T-helper 2 cell treated with Interferon-gamma antibody and Interleukin-4, amounts not matched to agents 100 ng/mL and 5 ng/mL, for 36 hours (primary cell): ENCODE results near the gene GNPDA2. TPM values are rescaled to one million over a fixed set of nuclear protein-coding genes. Genes with fewer than 3 reads are reported as not detected.

Experiments
- intact Hi-C: fragments of 100-400 bp; cut with micrococcal nuclease; formaldehyde crosslinking; loops from one replicate; pipeline ENCODE4 v1.15.1; 2023
- total RNA-seq: library from RNA; stranded (reverse); gene quantifications from 2 replicates; pipeline ENCODE4 v1.2.3, GENCODE V29; 2022

Gene GNPDA2
- total RNA-seq, 1 donor from 2014 or later = 12.7 TPM

- intact Hi-C loops = no loop called here
These were observed 41.7 kb downstream of the GNPDA2 start for GRCh38 chr4:44684648-44685047.

- intact Hi-C loops = loop anchor here (2.0 kb wide), 1 partner anchor 18 kb away; no protein-coding TSS in a partner anchor
These were observed 47.3 kb downstream of the GNPDA2 start for GRCh38 chr4:44679060-44679459.

GRCh38 chr4:44678094-44679041, 48.0 kb downstream of the GNPDA2 start, which contains the start of gene GUF1:
Gene GUF1, plus strand, starts transcription at chr4:44678420. Its CDS starts 203 bp downstream, at chr4:44678623.
- intact Hi-C loops = loop anchor here (1.0 to 2.0 kb wide), 3 partner anchors 18 to 229 kb away; partner anchors contain the start of gene GNPDA2

- intact Hi-C loops = no loop called here
These were observed 51.0 kb downstream of the GNPDA2 start for GRCh38 chr4:44675366-44675765.

- intact Hi-C loops = no loop called here
These were observed 51.9 kb downstream of the GNPDA2 start for GRCh38 chr4:44674471-44674870.

- intact Hi-C loops = no loop called here
These were observed 54.7 kb downstream of the GNPDA2 start for GRCh38 chr4:44671636-44672035.

GRCh38 chr4:44670506-44671199, 55.7 kb downstream of the GNPDA2 start:
- intact Hi-C loops = no loop called here

GRCh38 chr4:44668526-44668925, 57.8 kb downstream of the GNPDA2 start:
- intact Hi-C loops = no loop called here

GRCh38 chr4:44663539-44664263, 62.7 kb downstream of the GNPDA2 start:
- intact Hi-C loops = no loop called here

- intact Hi-C loops = no loop called here
These were observed 63.7 kb downstream of the GNPDA2 start for GRCh38 chr4:44662623-44663005.

- intact Hi-C loops = no loop called here
These were observed 64.3 kb downstream of the GNPDA2 start for GRCh38 chr4:44661940-44662622.

- intact Hi-C loops = no loop called here
These were observed 66.0 kb downstream of the GNPDA2 start for GRCh38 chr4:44660396-44660795.

GRCh38 chr4:44652002-44652401, 74.4 kb downstream of the GNPDA2 start:
- intact Hi-C loops = no loop called here

Other genes starting within 250 kb of the GNPDA2 start
- gene YIPF7, start 74.9 kb downstream of the GNPDA2 start, total RNA-seq = not detected in 2 replicates
- 23.7 and 28.0 TPM in 2 replicates for gene GUF1, start 48.1 kb downstream of the GNPDA2 start, total RNA-seq